Effector CD4-positive, alpha-beta T cell (primary cell): ENCODE data around the gene UBE2N.

ENCODE experiments used
- DNase-seq: peaks from one replicate; pipeline ENCODE4 v3.0.0-alpha.2; 2020
- total RNA-seq: gene quantifications from one replicate; lab custom pipeline; 2026; lab: John Stamatoyannopoulos, UW

The UBE2N gene, protein sequence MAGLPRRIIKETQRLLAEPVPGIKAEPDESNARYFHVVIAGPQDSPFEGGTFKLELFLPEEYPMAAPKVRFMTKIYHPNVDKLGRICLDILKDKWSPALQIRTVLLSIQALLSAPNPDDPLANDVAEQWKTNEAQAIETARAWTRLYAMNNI
- 84.6 reads per million, percentile 79 among the genes with 10 or more reads in this experiment for total RNA-seq

DNA sequence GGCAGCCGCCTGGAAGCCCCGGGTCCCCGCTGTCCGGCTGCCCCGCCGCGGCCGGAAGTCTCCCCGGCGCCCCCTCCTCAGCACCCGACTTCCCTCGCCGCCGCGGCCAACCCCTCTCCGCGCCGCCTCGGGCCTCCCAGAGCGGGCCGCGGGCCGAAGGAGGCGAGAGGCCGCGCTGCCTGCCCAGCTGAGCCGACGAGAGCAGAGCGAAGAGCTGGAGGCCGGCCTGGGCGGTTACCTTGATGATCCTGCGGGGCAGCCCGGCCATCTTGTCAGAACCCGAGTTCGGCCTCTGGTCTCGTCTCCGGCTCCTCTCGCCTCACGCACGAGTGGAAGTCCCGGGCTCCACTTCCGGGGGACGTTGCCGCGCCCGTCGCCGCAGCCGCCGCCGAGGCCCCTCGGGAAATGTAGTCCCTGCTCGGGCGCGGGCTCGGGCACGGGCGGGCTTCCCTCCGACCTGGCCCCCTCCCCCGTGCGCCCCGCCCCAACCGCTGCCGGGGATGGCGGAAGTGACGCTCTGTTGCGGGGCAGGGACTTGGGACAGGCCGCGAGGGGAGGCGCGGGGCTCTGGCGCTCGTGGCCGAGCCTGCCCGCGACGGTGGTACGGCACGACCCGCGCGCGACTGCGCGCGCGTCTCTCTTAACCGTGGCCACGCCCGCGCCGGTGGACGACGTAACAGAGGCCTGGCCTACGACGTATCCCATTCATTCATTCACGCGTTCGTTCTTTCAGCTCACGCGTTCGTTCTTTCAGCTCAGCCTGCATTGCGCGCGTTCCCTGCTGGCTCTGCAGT lies at the start of gene UBE2N:
Gene UBE2N, minus strand, starts transcription at position 331 of the 794 bp plus-strand sequence. Its CDS starts 63 bp downstream, at position 268.
- peak; percentile 97 for DNase-seq

DNA sequence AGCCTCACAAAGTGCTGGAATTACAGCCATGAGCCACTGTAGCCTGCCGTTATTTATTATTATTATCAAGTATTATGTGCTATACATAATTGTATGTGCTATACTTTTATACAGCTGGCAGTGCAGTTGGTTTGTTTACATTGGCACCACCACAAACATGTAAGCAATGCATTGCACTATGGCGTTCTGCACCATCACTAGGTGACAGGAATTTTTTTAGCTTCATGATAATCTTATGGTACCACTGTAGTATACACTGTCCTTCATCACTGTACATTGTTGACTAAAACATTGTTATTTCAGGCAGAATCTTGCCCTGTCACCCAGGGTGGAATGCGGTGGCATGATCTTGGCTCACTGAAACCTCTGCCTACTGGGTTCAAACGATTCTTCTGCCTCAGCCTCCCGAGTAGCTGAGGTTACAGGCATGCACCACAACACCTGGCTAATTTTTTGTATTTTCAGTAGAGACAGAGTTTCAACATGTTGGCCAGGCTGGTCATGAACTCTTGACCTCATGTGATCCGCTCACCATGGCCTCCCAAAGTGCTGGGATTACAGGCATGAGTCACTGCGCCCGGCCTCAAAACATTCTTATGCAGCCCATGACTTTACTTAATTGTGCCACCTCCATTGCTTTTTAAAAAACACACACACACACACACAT lies 42.7 kb upstream of the UBE2N start:
- DNase-seq, result no peak

DNA sequence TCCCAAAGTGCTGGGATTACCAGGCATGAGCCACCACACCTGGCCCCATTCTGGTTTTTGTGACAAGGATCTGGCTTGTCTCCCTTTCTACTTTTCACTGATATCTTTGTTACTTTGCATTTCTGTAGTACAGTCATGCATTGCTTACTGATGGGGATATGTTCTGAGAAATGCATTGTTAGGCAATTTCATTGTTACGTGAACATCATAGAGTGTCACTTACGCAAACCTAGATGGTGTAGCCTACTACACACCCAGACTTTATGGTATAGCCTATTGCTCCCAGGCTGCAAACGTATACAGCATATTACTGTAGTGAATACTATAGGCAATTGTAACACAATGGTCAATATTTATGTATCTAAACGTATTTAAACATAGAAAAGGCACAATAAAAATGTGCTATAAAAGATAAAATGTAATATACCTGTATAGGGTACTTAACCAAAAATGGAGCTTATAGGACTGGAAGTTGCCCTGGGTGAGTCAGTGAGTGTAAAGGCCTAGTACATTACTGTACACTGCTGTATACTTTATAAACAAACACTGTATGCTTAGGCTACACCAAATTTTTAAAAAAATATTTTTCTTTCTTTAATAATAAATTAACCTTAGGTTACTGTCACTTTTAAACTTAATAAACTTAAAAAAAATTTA lies 41.5 kb upstream of the UBE2N start:
- DNase-seq, result no peak

DNA sequence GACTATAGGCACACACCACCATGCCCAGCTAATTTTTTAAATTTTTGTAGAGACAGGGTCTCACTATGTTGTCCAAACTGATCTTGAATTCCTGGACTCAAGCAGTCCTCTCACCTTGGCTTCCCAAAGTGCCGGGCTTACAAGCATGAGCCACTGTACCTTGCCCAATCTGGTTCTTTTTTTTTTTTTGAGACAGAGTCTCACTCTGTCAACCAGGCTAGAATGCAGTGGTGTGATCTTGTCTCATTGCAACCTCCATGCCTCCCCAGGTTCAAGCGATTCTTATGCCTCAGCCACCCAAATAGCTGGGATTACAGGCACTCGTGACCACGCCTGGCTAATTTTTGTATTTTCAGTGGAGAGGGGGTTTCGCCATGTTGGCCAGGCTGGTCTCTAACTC lies 41.0 kb upstream of the UBE2N start:
- no peak for DNase-seq

DNA sequence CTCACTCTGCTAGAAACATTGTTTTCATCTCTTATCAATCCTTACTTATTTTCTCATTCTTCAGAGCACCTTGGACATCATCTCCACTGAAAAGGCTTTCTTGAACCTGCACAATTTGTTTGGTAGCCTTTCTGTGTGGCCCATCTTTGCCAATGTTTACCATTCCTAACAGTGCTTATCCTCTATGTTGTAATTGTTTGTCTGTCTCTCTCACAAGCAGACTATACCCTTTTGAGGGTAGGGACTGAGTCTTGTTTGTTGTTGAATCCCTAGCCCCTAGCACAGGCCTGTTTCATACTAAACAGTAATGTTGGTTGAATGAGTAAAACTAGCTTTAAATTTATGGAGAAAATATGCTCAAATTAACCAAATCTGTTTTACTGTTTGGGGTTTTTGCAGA lies 34.8 kb upstream of the UBE2N start:
- no peak for DNase-seq

DNA sequence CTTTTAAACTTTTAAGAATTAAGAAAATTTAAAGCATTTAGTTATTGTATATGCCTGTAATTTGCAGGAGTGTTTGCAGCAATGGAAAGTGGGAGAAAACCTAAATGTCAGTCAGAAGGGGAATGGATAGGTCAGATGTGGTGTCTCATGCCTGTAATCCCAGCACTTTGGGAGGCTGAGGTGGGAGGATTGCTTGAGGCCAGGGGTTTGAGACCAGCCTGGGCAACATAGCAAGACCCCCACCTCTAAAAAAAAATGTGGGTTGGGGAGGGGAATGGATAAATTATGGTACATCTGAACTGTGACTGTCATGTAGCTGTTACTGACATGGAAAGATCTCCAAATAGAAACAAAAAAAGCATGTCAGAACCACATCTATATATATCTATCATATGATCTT lies 27.6 kb upstream of the UBE2N start:
- no peak for DNase-seq

DNA sequence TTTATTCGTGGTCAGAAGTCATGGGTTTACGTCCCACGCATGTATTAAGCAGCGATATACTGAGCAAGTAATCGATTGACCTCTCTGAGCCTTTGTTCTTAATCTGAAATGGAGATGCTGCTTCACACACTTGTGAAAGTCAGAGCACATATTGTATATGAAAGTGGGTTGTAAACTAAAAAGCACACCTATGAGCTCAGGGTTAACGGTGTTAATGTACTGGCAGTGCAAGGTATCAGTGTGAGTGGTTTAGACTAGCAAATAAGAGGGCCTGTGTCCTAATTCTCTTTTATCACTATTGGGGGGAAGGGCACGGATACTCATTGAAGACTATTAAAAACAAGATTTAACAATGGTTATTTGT lies 26.2 kb upstream of the UBE2N start:
- DNase-seq, result no peak

DNA sequence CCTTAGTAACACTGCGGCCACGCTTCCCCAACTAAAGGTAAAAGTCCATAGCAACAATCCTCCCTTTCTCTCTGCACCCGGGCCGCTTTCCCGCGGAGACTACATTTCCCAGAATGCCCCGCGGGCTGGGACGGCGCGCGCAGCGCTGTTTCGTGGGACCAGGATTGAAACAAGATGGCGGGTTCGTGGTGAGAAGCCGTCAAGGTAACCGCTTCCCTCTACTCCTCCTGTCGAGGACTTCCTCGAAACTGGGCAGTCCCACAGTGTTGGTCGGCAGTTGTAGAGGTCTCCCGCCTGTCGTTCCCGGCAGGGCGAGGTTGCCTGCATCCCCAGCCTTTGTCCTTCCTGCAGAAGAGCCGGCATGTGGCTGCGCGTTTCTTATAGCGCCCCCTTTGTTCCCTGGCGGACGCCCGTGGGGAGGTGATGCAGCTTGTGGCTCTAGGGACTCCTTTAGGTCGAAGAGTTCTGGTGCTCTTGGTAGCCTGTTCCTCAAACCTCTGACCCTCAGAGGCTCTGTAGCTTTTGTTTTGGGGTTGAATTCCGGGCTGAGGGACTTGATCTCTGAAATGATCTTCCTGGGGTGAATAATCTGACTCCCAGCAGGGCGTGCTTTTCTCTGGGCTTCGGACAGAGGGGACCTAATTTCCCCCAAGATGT lies 25.7 kb upstream of the UBE2N start, which contains the start of gene MRPL42:
Gene MRPL42, plus strand, starts transcription at position 164 of the 657 bp plus-strand sequence. CDS start 1,772 bp downstream, outside the sequence.
- peak; percentile 86 for DNase-seq

DNA sequence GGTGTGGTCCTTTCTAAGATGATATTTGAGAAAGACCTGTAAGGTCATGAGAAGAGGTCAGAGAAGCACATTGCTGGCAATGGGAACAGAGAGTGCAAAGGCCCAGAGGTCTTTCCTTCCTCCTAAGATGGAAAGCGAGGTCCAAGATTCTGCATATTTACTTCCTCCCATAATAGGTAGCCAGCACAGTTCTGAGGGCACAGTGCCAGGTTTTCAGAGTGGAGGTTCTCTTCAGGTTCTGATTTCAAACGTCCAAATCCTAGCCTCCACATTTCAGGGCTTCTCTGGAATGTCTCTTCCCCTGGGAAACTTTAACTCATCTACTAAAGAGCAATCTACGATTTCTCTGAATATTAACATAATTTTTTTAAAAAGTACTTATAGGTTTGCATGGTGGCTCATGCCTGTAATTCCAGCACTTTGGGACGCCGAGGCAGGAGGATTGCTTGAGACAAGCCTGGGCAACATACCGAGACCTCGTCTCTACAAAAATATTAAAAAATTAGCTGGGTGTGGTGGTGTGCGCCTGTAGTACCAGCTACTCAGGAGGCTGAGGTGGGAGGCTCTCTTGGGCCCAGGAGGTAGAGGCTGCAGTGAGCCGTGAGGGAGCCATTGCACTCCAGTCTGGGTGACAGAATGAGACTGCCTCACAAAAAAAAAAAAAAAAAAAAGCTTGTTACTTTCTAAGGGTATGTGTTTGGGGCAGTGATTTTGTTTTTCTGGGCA lies 25.0 kb upstream of the UBE2N start:
- DNase-seq, result no peak

DNA sequence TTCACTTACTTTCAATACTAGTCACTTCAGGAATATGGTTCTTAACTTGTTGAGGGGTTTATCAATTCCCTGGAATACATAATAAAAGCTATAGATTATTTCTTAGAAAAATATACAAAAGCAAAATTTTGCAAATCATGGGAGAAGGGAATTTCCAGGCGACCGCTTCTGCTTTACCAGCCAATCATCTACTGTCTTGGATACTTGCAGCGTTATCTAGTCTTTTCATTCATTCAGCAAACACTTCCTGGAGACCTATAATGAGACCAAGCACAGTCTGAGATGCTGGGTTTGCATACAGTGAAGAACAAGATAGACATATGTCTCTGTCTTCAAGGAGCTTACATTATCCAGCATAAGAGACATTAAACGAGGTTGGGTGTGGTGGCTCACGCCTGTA lies 24.1 kb upstream of the UBE2N start:
- DNase-seq, result no peak

DNA sequence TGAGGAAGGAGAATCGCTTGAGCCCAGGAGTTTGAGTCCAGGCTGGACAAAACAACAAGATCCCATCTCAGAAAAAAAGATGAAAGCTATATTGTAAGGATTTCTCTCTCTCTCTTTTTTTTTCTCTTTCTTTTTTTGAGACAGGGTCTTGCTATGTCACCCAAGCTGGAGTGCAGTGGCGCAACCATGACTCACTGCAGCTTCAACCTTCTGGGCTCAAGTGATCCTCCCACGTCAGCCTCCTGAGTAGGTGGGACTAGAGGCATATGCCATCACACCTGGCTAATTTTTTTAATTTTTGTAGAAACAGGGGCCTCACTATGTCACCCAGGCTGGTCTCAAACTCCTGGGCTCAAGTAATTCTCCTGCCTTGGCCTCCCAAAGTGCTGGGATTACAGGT lies 19.8 kb upstream of the UBE2N start:
- DNase-seq, result no peak

DNA sequence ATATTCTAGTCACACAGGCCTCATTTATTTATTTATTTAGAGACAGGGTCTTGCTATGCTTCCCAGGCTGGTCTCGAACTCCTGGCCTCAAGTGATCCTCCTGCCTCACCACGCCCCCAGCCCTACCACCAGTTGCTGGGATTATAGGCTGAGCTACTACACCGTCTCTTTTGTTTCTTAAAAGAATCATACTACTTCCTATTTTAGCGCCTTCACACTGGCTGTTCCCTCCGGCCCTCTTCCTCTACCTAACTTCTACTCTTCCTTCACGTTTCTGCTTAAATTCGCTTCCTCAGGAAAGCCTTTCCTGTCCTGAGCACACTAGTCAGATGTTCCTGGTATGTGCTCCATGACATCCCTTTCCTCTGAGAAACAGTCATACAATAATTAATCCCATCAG lies 19.2 kb upstream of the UBE2N start:
- DNase-seq, result no peak

DNA sequence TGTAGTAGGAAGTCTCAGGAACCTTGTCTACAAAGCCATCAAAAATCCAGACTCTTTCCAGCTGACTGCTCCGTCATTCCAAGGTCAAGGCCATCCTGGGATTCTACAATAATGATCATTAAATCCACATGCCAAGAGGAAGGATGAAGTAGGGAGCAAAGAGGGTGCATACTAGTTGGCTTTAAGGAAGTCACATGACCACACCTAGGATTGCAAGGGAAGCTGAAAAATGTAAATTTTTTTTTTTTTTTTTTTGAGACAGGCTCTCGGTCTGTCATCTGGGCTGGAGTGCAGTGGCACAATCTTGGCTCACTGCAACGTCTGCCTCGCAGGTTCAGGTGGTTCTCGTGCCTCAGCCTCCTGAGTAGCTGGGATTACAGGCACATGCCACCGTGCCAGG lies 18.3 kb upstream of the UBE2N start:
- DNase-seq, result no peak

DNA sequence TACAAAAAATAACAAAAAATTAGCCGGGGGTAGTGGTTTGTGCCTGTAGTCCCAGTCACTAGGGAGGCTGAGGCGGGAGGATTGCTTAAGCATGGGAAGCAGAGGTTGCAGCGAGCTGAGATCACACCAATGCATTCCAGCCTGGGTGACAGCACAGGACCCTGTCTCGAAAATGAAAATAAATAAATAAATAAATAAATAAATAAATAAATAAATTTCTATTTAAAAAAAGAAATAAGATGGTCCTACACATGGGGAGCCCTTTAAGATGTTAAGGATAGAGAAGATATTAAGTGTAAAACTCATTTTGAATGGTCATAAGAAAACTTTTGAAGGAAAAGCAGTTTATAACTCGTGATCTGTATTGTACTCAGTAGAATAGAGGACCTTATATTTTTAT lies 17.4 kb upstream of the UBE2N start:
- no peak for DNase-seq

DNA sequence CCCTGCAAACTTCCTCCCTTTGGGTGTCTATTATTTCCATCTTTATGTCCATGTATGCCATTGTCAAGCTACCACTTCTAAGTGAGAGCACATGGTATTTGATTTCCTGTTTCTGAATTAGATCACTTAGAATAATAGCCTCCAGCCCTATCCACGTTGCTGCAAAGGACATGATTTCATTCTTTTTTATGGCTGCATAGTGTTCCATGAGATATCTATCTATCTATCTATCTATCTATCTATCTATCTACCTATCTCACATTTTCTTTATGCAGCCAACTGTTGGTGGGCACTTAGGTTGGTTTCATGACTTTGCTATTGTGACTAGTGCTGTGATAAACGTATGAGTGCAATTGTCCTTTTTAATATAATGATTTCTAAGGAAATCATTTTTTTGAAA lies 14.3 kb upstream of the UBE2N start:
- no peak for DNase-seq

DNA sequence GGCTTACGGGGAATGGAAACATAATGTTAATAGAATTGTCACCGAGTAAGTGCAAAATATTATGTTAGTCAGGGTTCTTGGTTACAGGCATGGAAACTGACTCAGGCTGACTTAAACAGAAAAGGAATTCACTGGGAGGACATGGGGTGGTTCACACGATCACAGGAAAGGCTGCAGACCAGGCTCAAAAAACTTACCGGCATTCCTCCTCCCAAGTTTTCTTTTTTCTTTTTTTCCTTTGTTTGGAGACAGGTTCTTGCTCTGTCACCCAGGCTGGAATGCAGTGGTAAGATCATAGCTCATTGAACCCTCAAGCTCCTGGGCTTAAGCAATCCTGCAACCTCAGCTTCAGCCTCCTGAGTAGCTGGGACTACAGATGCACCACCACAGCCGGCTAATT lies 11.9 kb upstream of the UBE2N start:
- no peak for DNase-seq

DNA sequence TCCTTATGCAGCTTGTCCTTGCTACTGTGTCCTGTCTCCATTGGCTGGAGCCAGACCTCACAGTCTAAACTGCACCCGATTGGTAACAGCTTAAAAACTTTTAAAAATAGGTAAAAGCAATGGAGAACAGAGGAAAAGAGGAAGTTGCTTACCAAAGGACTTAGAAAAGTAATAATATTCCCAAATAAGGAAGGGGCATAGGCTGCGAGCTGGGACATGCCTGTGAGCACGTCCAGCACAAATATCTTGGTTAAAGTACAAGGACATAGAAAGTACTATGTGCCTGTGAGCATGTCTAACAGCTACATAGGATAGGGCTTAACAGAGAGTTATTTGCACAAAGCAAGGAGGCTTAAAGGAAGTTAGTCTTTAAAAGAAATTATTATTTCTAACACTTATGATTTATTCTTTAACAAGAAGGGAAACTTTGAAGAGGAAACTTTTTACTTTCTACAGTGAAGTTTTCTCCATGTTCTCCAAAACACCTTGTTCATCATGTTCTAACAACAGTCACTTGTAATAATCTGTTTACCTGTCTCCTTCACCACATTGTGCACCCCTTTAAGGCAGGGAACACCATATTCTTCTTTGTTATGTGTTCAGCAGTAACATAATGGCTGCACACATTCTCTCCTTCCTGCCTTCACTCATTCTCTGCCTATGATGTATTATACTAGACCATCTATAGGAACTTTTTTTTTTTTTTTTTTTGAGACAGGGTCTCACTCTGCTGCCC lies 9.8 kb upstream of the UBE2N start:
- no peak for DNase-seq

DNA sequence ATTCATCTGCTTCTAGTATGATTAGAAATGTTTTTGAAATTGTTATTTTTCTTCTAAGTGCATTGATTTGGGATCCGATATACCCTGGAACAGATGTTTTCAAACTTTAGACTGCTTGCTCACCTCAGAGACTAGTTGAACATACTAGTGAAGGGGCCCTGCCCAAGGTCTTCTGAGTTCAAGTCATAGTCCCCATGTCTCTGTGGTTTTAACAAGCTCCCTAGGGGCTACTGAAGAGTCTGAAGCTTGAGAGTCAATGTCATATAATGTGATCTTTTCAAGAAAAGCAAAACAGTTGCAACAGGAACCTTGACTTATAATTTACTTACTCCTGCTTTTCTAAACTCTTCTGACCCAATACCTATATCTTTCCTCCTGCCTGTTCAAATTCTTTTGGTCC lies 7.5 kb upstream of the UBE2N start:
- no peak for DNase-seq

DNA sequence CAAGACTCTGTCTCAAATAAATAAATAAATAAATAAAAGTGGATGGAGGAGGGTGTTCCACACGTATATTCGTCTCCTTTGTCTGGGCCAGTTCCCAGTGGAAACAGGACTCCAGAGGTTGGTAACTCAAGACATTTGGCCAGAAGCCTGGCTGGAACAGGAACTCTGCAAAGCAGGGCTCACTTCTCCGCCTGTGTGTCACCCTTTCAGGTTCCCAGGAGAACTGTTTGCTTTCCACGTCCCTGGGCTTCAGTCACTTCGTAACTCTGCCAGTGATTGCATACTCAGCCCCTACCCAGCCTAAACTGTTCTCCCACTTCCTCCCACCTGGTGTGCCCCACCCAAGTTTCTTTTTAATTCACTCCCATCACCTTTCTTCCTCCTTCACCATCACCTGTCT lies 7.0 kb upstream of the UBE2N start:
- DNase-seq, result no peak

DNA sequence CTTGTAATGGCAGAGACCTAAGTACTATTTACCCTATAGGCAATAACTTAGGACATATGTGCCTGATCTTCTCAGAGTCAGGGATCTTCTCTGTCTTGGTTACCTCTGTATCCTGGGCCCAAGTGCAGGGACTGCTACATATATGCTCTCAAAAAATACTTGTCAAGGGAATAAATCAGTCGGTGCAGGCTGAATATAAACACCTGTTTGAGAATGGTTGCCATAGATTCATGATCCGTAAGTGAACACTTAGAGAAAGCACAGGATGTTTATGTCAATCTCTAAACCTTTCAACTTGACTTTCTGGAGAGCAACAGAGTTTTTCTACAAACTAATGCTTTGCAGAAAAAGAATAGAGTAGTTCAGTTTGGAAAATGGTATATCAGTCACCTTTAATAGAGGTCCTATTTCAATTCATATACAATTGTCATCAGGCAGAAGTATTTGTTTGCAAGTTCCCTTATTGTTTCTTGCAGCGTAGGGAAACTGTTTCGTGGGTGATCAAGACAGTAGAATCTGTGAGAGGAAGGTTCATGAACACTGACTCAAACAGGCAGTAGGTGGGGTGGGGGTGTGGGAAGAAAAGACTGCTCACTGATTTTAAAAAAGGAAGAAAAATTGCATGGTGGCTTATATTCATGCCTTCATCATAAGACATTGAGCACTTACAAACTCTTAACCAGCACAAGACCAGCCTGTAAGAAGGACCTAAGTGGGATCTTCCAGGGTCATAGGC lies 6.0 kb upstream of the UBE2N start:
- DNase-seq, result no peak

DNA sequence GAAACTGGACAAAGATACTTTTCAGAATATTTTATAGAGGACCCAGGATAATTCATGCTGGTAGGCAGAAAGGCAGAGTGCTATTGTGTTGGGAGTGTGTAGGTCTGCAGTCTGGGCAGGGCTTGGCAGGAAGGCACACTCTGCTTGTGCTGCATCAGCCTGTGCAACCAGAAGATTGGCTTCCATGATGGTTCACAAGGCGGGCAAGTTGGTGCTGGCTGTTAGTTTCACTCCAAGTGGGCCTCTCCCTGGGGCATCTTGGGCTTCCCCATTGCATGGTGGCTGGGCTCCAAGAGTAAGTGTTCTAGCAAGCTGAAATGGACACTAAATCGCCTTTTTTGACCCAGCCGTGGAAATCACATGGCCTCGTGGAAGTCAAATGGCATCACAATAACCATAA lies 1.8 kb upstream of the UBE2N start:
- no peak for DNase-seq
